Measurements from ENCODE around the gene WDFY4.

The WDFY4 gene

DNA sequence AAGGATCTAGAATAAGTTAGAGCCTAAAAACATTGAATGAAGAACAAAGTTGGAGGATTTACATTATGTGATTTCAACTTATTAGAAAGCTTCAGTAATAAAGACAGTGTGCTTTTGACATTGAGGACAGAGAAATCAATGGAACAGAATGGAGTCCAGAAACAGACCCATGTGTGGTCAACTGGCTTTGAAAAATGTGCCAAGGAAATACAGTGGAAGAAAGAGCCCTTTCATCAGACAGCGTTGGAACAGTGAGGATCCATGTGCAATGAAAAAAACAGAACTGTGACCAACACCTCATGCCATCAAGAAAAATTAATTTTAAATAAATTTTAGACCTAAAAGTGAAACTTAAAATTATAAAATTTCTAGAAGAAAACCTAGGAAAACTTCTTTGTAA lies 305.6 kb downstream of the WDFY4 start:
- no peak for DNase-seq (ENCODE audit: low spot score)

DNA sequence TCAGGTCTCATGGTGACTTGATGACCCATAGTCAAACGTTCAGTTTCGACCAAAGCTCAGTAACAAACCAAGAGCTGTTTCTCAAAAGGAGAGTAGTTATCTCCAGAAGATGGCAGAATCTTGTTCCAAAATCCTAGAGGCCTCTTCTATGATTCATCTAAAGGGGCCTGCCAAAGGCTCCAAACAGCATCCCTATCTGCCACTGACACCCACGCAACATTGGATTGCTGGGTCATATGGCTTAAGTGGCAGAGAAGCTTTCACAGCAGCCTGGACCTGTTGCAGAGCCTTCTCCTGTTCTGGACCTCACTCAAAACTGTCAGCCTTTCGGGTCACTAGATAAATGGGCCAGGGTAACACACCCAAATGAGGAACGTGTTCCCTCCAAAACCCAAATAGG lies 309.0 kb downstream of the WDFY4 start:
- DNase-seq (ENCODE audit: low spot score), result no peak

DNA sequence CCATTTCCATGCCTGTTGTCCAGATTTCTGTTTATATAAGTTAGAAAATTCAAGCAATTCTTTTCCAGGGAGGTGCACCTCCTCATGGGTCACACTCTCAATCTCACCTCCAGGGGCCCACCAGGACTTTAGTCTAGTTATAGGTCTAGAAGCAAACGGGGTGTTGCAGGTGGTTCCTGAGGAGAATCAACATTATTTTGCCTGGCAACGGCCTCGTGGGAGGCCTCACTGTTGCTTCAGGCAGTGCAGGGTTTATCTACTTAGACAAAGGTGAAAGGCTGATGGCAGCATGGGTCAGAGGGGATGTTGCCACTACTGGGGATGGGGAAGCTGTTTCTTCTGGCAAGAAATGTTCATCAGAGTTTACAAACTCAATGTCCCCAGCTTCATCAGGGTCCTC lies 311.7 kb downstream of the WDFY4 start:
- no peak for DNase-seq (ENCODE audit: low spot score)

DNA sequence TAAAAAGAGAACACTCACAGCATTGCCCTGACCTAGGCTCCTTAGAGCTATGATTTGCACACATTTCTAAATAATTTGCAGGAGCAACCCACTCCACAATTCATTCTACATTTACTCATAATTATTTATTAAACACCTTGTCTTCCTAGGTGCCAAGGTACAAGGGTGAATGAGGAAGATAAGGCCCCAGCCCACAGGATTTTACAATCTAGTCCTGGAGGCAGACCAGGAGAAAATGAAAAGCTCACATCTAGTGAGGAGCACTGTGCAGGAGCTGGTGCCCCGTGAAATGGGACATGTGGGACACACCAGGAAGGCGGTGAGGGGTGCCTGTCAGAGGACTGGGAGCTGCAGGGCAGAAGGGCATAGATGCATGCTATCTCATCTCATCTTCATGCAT lies 314.7 kb downstream of the WDFY4 start:
- DNase-seq (ENCODE audit: low spot score), result no peak

GRCh38 chr10:49000437-49001398 lies 316.0 kb downstream of the WDFY4 start:
- DNase-seq (ENCODE audit: low spot score), result no peak

DNA sequence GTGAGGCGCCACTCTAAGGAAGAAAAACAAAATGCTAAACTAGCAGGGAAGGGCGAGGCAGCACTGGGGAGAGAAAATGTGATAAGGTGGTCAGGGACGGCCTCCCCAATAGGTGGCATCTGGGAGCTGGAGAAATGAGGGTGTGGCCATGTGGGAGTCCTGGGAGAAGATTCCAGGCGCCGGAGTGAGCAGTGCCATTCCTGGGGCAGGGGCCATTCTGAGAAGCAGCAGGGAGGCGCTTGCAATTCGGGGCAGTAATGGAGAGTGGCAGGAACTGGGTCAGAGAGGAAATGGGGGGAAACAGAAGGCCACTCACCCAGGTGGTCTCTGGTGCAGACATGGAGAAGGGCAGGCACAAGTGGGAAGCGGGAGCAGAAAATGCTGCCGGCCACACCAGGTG lies 316.7 kb downstream of the WDFY4 start:
- DNase-seq (ENCODE audit: low spot score), result no peak

DNA sequence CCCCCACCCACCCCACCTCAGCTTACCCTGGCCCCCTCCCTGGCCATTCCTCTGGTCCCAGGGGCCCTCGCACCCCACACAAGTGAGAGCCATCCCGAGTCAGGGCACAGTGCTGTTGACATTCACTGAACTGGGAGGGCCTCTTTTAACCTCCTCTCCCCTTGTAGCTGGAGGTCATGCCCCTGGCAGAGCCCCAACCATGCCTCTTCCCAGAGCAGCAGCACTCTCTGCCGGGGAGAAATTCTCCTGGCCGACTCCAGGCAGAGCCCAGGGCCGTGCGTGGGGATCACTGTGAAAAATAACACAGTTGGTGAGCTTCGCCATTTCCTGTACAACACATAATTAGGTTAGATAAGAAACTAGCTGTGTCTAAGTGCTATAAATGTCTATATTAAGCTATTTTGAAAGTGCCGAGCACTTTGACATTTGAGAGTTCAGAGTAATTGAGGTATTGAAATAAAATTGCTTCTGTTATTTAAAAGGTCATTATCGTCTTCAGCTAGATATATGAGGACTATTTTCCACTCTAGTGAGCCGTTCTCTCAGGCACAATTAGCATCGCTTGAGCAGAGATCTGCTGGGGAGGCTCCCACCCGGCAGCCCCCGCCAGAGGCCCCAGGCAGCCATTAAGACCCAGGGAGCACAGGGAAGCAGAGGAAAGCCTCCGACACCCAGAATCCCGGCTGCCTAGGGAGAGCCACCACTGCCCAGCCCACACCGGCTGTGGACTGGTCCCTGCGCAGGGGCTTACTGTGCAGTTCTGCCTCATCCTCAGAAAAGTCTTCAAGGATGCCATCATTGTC lies 317.4 kb downstream of the WDFY4 start:
- no peak for DNase-seq (ENCODE audit: low spot score)

DNA sequence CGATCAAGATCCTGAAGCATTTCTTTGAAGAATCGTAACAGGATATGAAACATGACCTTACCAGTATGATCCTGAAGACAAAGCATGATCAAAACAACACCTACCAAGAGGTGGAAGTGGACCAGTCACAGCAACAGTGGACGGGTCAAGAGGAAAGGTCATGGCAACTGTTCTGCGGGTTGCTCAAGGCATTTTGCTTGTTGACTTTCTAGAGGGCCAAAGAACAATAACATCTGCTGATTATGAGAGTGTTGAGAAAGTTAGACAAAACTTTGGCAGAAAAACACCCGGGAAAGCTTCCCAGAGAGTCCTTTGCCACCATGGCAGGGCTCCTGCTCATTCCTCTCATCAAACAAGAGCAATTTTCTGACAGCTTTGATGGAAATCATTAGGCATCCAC lies 320.6 kb downstream of the WDFY4 start:
- DNase-seq (ENCODE audit: low spot score), result no peak

DNA sequence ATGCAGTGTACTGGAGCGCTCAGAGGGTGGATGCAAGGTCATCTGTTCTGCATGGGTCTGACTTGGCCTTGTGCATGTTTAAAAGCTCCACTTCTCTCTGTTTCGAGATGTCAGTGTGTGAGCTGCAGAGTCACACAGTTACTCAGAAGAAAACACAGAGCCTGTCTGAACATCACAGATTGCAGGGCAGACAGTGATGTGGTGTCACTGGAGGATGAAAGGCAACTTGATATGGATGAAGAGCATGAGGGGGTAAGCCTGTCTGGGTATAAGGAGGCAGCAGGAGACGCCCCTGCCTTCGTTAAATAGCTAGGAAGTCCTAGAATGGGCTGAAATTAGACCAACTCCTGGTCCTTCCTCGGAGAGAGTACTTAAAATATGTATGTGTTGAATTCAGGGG lies 322.5 kb downstream of the WDFY4 start:
- no peak for DNase-seq (ENCODE audit: low spot score)

- DNase-seq (ENCODE audit: low spot score), result no peak
Observed at GRCh38 chr10:49008091-49008490, 323.4 kb downstream of the WDFY4 start.

DNA sequence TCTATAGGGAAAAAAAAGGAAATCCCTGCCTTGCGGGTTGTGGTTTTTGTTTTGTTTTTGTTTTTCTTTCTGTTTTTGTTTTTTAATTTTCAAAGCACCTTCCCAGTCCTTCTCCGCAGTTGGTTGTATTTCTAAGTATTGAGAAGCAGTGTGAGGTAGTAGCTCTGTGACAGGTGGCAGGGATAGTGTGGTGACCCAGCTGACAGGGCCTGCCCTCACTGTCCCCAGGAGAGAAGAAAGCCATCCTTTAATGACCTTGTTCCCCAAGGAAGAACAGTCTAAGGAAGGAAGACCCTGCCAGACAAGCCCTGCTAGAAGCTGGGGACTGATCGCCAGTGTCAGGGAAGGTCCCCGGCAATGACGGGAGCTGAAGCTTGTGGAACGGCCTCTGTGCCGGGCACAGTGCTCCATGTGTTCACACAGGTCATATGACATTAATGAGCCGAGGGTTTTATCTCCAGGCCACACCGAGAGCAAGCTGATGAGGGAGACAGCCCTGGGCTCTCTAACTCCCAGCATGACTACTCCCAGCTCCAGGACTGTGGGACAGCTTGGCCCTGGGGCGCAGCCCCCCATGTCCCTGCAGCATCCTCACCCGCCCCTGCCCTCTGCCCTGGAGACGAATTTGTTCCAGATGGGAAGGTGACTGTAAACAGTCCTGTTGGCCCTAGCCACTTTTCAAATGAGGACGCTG lies 324.0 kb downstream of the WDFY4 start:
- no peak for DNase-seq (ENCODE audit: low spot score)

GRCh38 chr10:49009199-49009979 lies 324.7 kb downstream of the WDFY4 start:
- peak; percentile 23 for DNase-seq (ENCODE audit: low spot score)

DNA sequence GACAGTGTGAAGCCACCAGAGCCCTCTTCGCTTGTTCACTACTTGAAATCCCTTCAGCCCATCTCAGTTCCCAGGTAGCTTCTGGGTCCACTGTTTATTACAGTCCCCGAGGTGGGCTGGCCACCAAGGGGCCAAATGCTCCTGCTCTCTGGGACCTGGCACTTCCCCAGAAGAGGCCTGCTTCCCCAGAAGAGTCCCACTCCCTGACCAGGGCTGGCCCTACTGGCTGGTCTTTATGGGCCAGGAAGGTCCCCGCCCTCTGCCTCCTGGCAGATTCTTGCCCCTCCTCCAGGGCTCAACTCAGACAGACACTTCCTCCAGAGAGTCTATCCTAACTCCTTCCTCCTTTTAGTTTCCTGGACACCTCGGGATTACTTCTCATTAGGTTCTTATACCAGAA lies 325.6 kb downstream of the WDFY4 start:
- peak; percentile 15 for DNase-seq (ENCODE audit: low spot score)

GRCh38 chr10:49010865-49011264 lies 326.2 kb downstream of the WDFY4 start:
- DNase-seq (ENCODE audit: low spot score), result peak; percentile 13

DNA sequence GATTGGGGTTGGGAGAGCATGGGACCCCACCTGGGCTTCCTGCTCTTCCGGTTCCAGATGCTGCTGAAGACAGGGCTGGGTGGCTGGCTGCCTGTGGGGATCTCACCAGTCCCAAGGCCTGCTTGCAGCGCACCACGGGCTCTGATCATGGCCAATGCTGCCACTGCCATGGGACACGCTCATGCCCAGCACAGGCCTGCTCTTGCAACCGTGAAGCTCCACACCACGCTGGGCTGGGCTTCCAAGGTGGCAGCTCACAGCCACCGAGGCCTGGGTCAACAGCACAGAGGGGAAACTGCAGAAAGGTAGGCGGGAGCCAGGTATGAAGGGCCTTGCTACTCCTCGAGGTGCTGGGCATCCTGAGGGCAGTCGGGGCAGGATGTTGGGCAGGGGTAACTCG lies 327.1 kb downstream of the WDFY4 start:
- peak; percentile 34 for DNase-seq (ENCODE audit: low spot score)

- peak; percentile 37 for DNase-seq (ENCODE audit: low spot score)
Observed at GRCh38 chr10:49012603-49013002, 327.9 kb downstream of the WDFY4 start.

GRCh38 chr10:49015700-49016099 lies 331.0 kb downstream of the WDFY4 start:
- peak; percentile 18 for DNase-seq (ENCODE audit: low spot score)

DNA sequence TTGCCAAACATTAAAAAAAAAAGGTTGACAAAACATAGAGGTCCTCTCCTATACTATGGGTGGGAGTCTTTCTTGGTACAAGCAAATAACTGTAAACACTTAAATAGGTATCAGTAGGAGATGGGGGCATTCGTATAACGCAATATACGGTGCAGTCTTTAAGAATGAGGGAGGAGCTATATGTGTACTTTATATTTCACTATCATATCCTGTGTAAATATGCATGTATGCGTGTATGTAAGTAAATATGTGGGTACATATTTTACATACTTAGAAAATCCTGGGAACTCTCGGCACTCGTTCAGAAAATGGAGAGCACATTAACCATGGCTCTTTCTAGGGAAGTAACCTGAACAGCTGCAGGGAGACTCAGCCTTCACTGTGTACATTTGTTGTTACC lies 337.0 kb downstream of the WDFY4 start:
- no peak for DNase-seq (ENCODE audit: low spot score)

GRCh38 chr10:49023071-49023470 lies 338.4 kb downstream of the WDFY4 start:
- no peak for DNase-seq (ENCODE audit: low spot score)

DNA sequence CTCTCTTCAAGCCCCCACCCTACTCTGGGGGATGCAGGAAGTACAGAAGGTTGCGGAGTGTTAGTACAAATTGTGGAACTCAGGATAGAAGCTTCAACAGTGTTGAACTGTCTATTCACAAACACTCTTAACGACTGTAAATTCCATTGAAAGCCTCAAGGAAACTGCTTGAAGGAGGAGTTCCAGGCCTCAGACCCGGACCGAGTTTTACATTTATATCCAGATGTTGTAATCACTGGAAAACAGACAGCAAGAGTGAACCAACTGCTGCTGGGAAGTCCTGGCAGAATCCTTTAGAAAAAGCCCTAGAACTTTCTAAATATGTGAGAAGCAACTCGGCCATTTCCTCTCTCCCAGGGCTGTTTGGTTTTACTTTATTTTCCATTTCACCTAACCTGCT lies 339.1 kb downstream of the WDFY4 start:
- DNase-seq (ENCODE audit: low spot score), result no peak

GRCh38 chr10:49024484-49024883 lies 339.8 kb downstream of the WDFY4 start:
- peak; percentile 9 for DNase-seq (ENCODE audit: low spot score)
